ENCODE results near the gene ZNF273. TPM values are rescaled to one million over a fixed set of nuclear protein-coding genes. Genes with fewer than 3 reads are reported as not detected.
"Not testable (repeated sequence)": the region's sequence is repeated elsewhere in the genome, so short reads cannot be mapped to it uniquely, and the experiment has no call there.

The ZNF273 gene
- total RNA-seq = 100 to 1,000 TPM; 123 to 247 (median 164) TPM

- Histone ChIP-seq H3K27ac (peak within 1 kb of the TSS; percentile 89), H3K4me1 (peaks cover 46% of the 10 kb centered on the region), H3K27me3 (no peaks in the 10 kb centered on the region), H3K9me3 (no peaks in the 10 kb centered on the region), H3K36me3 (peaks cover 2% of the 10 kb centered on the region), H3K4me3 (peak within 1 kb of the TSS; percentile 85)
- WGBS = under 1% methylated on average over 17 of the region's 34 CpGs
- TF ChIP-seq CTCF (IDR thresholded peaks at IDR 0.05) (no peak), EP300 (IDR thresholded peaks at IDR 0.05) (no peak), POLR2A (IDR thresholded peaks at IDR 0.05) (peak in 1 of 2 donors; percentile 66), POLR2AphosphoS5 (IDR thresholded peaks at IDR 0.05) (peak in 1 of 3 donors; percentile 47)
- peak; percentile 97 to 98 for DNase-seq (ENCODE audit: low spot score in 2 of 2)
Measured at GRCh38 chr7:64902806-64903721, at the start of gene ZNF273. TSS of gene ZNF273 (plus strand) at chr7:64903273. CDS start at chr7:64903318, 45 bp downstream.

- no peak overlapping the region for H3K27ac ChIP-seq
- TF ChIP-seq EP300 (IDR thresholded peaks at IDR 0.05) (no peak), CTCF (IDR thresholded peaks at IDR 0.05) (no peak), POLR2A (IDR thresholded peaks at IDR 0.05) (no peak), POLR2AphosphoS5 (IDR thresholded peaks at IDR 0.05) (no peak)
- peaks cover 20% of the 10 kb centered on the region for H3K4me1 ChIP-seq
- no peak overlapping the region for H3K4me3 ChIP-seq
- no peaks in the 10 kb centered on the region for H3K27me3 ChIP-seq
- H3K36me3 ChIP-seq = no peaks in the 10 kb centered on the region
- no peak for DNase-seq (ENCODE audit: low spot score in 2 of 2)
- H3K9me3 ChIP-seq = no peaks in the 10 kb centered on the region
- 92% methylated on average over 4 of the region's 4 CpGs for WGBS
Measured at GRCh38 chr7:64853679-64854078, 49.4 kb upstream of the ZNF273 start.

GRCh38 chr7:64854969-64855368, 48.1 kb upstream of the ZNF273 start:
- H3K27me3 ChIP-seq = no peaks in the 10 kb centered on the region
- 80% methylated on average over 1 of the region's 1 CpG for WGBS
- no peaks in the 10 kb centered on the region for H3K36me3 ChIP-seq
- TF ChIP-seq EP300 (IDR thresholded peaks at IDR 0.05) = no peak
- no peak for TF ChIP-seq POLR2A (IDR thresholded peaks at IDR 0.05)
- TF ChIP-seq CTCF (IDR thresholded peaks at IDR 0.05) = no peak
- no peak for TF ChIP-seq POLR2AphosphoS5 (IDR thresholded peaks at IDR 0.05)
- H3K27ac ChIP-seq = no peak overlapping the region
- no peak overlapping the region for H3K4me3 ChIP-seq
- DNase-seq (ENCODE audit: low spot score in 2 of 2) = no peak
- no peaks in the 10 kb centered on the region for H3K9me3 ChIP-seq
- H3K4me1 ChIP-seq = peaks cover 7% of the 10 kb centered on the region

GRCh38 chr7:64863021-64863420, 40.1 kb upstream of the ZNF273 start:
- Histone ChIP-seq H3K27me3 (no peaks in the 10 kb centered on the region), H3K4me1 (no peaks in the 10 kb centered on the region), H3K27ac (no peak overlapping the region), H3K9me3 (no peaks in the 10 kb centered on the region), H3K36me3 (no peaks in the 10 kb centered on the region), H3K4me3 (no peak overlapping the region)
- 84% methylated on average over 8 of the region's 9 CpGs for WGBS
- DNase-seq (ENCODE audit: low spot score in 2 of 2) = no peak
- TF ChIP-seq EP300 (IDR thresholded peaks at IDR 0.05) = no peak
- TF ChIP-seq POLR2A (IDR thresholded peaks at IDR 0.05) = no peak
- no peak for TF ChIP-seq POLR2AphosphoS5 (IDR thresholded peaks at IDR 0.05)
- TF ChIP-seq CTCF (IDR thresholded peaks at IDR 0.05) = no peak

- H3K36me3 ChIP-seq; H3K9me3 ChIP-seq; H3K27ac ChIP-seq; H3K4me1 ChIP-seq; DNase-seq (ENCODE audit: low spot score in 2 of 2); H3K27me3 ChIP-seq; H3K4me3 ChIP-seq: not testable (repeated sequence)
- WGBS = 84% methylated on average over 3 of the region's 3 CpGs
Measured at GRCh38 chr7:64863530-64863929, 39.5 kb upstream of the ZNF273 start.

Data from suprapubic skin (tissue), 4 donors.